M059J (cell line): ENCODE data around the gene IMPDH1. TPM values are rescaled to one million over a fixed set of nuclear protein-coding genes. Genes with fewer than 3 reads are reported as not detected.

ENCODE experiments used
- DNase-seq: peaks from one replicate; pipeline ENCODE4 v3.0.0-alpha.2; 2012; ENCODE audit warnings: low read depth
- total RNA-seq: library from RNA; depleted of rRNA; stranded (reverse); fragments of >200 nt; shearing (Covaris generic); gene quantifications from 2 replicates; pipeline ENCODE4 v1.2.3, GENCODE V29; 2014

Gene IMPDH1
- total RNA-seq, 1 experiment from 2014 or later: 59.1 TPM

DNA sequence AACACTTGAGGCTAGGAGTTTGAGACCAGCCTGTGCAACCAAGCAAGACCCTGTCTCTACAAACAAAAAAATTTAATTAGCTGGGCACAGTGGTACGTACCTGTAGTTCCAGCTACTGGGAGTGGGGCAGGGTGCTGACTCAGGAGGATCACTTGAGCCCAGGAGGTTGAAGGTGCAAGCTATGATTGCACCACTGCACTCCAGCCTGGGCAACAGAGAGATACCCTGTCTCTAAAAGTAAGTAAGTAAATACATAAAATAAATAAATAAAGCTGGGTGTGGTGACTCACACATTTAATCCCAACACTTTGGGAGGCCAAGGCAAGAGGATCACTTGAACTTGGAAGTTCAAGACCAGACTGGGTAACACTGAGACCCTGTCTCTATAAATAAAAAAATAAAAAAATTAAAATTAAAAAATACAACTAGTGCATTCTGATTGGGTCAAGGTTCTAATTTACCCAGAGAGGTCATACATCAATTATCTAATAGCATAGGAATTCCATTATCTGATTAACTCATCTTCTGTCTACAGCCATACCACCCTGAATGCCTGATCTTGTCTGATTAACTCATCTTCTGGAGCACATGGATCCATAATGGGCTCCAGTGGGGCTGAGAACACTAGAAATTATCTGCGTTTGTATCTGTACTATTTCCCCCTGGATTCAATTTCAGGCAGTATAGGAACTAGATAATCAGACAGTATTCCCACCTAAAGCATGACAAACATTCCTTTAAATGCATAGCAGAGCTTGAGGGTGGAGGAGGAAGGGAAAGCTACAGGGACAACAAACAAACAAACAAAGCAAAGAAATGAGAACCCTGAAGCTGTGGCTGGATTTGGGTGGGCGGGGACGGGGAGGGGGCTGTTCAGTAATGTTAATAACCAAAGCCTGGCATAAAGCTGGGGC, 24.9 kb upstream of the IMPDH1 start:
- DNase-seq: no peak

DNA sequence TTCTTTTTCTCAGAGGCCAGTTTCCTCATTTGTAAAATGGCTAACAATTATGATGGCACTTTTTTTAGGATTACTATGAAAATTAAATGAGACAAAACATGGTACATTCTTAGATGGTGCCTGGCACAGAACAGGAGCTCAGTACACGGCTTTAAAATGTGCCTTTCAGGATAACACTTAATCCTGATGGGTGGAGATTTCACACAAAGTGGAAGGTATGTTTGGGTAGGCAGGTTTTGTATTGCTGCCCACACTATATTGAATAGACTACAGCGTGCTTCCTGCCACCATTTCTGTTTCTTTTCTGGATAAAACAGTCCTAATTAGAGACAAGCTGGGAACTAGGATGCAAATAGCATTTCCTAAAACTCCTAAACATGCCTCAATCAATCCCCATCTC, 22.0 kb upstream of the IMPDH1 start:
- no peak for DNase-seq

DNA sequence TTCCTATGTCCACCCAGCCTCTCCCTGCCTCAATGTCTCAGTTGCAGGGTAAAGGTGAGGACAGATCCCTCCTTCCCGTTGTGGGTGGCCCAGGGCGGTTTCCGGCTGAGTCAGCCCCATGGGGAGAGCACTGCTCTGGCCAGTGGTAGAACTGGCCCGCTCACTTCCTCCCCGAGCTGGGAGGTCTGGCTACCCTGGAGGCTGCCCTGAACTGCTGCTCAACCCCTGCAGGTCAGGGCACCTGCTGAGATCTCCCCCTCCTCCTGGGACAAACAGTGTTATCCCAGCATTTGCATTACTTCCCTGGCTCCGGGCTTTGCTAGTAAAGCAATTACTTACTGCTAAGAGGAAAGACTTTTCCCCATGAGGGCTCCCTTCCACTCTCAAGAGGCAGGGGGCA, 21.4 kb upstream of the IMPDH1 start:
- DNase-seq: peak; percentile 28

DNA sequence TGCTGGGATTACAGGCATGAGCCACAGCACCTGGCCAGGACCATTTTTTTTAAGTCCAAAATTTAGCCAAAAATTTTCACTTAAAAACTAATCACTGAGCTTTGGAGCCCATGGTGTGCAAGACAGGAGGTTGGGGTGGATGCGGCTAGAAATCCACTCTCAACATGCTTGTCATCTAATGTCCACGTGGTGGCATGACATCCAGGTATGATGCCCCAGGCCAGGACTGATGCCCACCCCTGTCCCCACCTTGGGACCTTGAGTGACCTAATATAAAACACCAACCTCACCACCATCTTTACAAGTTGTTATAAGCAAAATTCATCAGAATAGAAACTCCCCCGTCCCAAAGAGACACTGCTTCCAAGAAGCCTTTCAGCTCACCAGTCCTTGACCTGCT, 20.4 kb upstream of the IMPDH1 start:
- DNase-seq: no peak

DNA sequence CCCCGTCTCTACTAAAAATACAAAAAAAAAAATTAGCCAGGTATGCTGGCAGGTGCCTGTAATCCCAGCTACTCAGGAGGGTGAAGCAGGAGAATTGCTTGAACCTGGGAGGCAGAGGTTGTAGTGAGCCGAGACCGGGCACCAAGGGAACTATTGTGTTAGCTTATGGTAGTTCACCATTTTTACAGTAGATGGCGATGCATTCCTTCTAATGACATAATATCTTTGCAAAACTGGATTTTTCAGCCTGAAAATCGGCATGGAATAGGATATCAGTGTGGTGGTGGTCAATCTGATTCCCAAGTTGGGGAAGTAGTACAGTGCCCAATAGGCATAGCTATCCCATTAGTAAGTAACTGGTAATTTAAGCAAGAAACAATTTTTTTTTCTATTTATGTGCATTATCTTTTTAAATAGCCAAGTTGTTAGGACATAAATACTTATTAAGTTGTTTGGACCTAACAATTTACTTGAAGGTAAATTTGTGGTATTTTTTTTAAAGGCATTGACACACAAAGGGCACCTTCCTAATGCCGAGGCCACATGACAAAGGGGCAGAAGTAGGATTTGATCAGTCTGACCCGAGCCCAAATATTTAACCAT, 17.6 kb upstream of the IMPDH1 start:
- DNase-seq: peak; percentile 64

DNA sequence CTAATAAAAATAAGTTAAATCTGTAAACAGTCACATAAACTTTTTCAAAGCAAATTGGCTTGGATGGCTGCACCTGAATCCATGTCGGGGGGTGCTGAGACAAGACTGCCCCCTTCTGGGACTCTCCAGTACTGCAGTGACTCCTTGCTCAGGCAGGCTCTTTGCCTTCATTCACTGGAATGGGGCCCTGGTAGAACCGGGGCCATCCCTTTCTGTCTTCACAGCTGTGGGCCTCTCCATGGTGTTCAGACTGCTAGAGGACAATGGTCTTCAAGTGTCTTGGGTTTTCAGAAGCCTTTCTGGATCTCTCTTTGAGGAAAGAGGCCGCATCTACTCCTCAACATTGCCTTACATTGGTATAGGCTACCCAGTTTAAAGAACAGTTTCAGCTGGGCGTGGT, 16.1 kb upstream of the IMPDH1 start:
- peak; percentile 57 for DNase-seq

DNA sequence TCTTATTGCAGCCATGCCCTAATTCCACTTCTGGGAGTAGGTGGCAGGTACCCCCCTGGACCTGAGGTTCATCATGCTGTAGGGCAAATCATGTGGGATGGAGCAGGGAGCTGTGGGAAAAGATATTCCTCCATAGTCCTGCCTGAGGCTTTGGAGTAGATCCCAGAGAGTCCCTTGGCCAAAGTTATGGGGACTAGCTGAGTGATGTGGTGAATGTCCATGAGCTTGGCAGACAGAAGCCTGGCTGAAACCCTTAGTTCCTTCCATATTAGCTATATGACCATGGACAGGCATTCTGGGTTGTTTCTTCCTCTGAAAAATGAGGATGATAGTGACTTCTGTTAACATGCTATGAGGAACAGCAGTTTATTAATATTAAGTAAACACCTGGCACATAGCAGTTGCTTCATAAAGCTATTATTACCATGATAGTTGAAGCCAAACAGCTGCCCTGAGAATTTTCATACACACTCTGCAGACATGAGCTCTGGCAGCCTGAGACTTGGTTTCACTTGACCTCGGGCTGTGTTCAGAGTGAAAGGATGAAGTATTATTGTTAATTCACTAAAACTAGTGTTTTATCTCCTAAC, 15.0 kb upstream of the IMPDH1 start:
- DNase-seq: no peak

DNA sequence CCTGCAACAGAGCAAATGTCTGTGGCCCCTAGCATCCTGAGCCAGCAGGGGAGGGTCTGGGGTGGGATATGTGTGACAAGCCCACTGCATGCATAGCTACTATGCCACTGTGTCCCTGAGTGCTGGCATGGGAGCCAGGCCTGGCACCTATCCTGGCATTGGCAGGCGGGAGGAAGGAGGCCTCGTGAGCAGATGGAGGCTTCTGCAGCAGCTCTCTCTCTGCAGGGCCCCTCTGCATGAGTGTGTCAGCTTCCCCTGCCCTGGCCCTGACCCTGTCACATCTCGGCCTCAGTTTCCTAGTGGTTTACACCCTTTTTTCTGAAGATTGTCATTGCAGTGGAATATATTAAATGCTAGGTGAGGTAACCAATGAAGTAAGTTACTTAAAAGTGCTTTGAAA, 13.1 kb upstream of the IMPDH1 start:
- DNase-seq: no peak

DNA sequence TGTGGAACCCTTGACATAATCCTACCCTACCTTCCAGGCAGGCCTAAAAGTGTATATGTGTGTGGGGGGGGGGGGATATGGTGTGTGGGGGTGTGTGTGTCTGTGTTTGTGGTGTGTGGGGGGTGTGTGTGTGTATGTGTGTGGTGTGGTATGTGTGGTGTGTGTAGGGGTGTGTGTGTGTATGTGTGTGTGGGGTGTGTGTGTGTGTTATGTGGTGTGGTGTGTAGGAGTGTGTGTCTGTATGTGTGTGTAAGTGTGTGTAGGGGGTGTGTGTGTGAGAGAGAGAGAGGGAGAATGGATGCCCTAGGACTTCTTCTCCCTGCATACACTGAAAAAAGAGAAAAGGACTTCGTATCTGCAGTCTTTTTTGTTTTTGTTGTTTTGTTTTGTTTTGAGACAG, 12.3 kb upstream of the IMPDH1 start:
- DNase-seq: no peak

DNA sequence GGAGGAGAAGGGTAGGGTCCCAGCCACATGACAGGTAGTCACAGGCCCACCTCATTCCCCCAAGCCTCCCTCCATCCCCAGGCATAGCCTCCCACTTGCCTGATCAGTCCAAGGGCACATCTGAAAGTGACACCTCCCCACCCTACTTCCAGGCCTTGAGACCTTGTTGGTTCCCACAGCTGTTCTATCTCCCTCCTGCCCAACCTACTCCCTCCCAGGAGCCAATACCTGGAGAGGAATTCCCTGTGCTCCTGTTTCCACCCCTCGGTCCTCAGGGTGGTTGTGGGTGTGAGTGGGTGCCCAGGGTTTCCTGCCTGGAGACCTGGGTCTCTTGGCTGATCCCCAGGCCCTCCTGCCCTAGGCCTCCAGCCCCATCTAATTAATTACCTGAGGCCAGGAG, 11.6 kb upstream of the IMPDH1 start:
- no peak for DNase-seq

DNA sequence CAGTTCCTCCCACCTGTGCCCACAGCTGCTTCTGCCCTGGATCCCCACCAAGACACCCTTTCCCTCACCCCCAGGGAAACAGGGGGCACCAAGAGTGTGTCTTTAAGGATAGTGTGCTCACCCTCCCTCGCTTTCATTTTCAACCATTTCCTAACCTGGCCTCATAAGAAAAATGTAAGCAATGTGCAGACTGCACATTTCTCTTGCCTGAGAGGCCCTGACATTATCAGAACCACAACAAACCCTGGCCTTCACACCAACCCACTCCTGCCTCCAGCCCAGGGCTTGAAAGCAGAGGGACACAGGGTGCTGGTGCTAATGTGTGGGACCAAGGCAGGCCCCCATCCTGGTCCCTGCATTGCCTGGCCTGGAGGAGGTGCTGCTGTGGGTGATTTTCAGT, 11.0 kb upstream of the IMPDH1 start:
- no peak for DNase-seq

DNA sequence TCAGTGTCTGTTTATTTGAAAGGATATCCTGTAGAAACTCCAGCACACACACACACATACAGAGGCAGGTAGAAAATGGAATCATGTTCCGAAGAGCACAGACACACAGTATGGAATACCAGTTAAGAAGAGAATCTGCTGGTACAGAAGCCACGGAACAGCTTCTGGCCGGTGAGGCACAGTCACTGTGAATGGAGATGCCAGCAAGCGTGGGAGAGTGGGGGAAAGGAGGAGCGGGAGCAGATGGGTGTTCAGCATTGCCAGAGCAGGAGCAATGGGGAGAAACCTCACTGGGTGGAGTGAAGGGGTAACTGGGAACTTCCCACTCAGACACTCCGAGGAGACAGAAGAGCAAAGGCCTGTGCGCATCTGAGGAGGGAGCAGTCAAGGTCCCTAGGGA, 9.5 kb upstream of the IMPDH1 start:
- DNase-seq: no peak

DNA sequence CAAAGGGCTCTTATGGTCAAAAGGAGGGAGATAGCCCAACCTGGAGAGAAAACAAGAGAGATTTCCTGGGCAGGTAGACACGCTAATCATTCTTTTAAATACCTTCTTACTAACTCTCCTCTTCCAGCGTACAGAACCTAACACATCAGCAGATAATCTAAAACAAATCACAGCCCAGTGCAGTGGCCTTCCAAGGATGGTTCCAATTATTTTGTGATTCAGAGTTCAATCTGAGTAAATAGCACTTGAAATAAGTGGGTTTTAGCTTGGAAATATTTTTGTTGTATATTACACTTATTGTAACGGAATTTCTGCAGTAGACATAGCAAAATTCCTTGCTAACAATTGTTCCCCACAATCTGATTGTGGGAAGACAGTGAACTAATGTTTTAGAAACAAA, 7.3 kb upstream of the IMPDH1 start:
- DNase-seq: no peak

DNA sequence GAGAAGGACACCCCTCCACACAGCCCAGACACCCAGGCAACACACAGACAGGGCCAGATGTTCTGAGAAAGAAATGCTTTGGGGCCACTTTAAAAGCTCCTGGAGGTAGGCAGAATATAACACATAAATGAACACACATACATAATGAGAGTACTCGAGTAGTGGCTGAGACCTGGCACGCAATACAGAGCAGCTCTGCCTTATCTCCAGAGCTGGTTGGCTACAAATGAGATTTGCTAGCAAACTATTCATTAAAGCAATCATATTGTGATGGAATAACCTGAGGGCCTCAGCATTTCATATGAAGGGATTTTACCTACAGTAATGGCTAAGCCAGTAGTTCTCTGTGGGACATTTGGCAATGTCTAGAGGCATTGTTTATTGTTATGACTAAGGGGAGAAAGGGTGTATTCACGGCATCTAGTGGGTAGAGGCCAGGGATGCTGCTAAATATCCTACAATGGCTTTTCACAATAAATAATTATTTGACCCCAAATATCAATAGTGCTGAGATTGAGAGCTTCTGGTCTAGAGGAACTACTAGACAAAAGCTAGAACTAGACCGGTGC, 5.5 kb upstream of the IMPDH1 start:
- DNase-seq: no peak

DNA sequence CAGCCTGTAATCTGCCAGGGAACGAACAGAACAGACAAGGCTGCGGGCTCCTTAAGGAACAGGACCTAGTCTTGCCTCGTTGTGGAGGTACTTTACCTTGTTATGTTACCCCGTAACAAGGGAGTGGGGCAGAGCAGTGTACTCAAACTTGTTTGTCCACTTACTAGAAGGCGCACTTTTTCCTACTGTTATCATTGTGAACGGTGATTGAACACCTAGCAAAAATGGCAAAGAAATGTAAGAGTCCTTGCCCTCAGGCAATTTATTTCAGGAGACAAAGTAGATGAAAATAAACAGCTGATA, 620 bp upstream of the IMPDH1 start:
- no peak for DNase-seq

DNA sequence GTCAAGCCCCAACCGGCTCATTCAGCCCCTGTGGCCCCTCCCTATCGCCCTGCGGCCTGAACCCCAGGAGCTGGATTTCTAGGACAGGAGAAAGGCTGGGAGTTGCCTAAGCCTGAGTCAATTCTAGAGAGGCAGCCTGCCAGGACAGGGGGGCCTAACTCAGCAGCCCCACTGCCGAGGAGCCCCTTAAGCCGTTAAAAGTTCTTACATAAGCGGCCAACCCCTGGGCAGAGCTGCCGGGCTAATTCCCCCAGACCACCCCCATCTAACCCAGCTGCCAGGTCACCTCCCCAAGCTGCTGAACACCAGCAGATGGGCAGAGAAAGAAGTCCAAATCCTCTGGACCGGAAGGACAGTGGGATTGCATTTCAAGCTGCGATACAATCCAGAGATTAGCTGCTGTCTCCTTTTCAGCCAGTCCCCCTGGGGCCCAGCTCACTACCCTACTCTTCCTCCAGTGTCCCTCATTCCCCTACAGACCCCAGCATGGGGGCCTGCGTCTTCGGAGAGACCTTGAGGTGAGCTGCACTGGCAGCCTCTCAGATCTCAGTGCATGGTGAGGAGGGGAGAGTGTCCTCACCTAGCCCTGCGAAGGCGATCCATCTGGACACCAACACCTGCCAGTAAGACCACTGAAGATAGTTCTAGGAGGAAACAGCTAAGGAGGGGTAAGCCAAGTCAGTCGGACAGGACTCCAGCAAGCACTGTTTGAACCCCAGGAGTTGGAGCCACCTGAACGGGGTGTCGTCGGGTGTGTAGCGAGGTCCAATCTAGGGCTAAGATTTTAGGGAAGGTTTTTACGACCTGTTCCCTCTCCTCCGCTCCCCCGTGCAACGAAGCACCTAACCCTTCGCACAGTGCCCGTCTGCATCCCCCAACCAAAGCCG, 830 bp downstream of the IMPDH1 start:
- no peak for DNase-seq

DNA sequence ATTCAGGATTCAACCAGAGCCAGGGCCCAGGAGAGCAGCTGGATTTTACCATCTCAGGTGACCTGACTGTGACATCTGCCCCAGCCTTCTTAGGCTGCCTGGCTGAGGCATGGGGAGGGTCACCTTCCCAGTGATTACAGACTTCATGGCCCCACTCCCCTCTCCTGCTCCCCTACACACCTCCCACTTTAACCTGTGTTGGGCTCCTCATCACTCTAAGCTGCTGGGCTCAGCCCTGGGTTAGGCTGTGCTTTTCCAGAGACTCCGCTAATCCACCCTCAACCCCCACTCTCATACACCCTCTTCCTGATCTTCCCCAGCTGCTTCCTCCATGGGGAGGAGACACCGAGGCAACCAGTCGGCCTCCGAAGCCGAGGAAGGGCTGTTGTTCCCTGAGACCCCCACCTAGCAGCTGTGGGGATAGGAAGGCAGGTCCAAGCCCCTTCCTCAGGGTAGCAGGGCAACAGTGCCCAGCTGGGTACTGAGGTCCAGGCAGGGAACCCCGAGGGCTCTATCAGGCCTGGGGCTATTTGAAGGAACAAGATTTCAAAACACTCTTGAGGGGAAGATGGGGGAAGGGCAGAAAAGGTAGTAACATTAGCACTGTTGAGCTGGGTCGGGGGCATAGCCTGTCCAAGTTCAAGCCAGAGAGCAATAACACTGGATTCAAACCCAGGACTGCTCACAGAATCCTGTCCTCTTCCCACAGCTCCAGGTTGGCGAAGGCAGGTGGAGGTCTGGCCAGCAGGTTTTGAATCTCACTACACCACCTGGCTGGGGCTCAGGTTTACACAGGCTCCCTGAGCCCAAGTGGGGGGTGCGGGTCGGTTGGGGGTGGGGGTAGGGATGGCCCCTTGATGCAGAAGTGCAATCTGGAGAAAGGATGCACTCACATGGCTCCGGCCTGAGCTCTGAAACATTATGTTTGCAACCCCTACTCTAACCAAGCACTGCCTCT, 1.8 kb downstream of the IMPDH1 start:
- DNase-seq: no peak

DNA sequence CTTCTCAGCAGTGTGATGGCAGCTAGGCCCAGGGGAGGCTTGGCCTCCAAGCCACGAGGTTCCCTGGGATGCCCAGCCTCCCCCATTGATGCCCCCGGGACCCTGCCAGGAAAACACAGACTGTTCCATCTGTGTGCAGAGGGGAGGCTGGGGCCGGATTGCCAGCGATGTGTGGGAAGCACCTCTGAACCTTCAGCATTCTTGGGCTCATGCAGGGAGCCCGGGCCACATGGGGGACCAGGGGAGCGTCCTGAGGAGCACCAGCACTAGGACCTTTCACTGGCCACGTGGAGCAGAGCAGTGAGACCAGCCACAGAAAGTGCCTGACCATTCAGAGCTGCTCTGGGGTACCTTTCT, 2.6 kb downstream of the IMPDH1 start:
- DNase-seq: no peak

DNA sequence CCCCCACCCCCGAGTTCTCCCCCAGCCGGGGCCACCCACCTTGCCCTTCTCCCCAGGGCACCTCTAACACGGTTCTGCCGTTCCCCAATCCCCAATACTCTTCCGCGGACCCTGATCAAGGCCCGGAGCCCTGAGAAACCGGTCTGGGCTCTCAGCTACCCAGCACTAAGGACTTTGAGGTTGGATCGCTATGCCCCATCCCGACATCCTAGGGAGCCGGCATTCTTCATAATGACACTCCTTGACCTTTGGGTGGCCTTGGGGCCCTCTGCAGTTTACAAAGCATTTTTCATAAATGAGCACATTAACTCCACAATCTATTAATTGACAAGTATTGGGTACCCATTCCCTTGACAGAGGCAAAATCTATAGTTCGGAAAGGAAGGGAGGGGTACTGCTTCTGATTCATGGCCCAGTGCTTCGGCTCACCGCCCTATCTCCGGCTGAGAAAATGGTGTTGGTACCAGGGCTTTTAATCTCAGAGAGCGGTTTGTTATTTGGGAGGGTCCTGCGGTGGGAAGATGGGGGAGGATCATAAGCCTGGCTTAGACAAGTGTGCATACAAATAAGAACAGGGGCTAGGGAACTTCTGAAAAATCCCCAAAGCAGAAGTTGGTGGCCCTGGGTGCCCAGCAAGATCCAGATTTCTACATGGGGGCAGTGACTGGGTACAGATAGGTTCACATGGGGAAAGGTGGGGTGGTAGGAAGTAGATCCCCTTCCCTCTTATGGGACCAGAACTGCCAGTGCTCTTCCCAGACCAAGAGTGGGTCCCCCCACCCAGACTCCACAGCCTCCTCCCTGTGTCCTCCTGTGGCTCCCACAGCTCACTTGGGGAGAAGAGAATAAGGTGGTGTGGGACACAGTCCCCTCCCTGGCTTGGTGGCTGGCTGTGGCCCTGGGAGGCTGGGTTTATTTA, 3.2 kb downstream of the IMPDH1 start:
- no peak for DNase-seq
